Sigmoid colon (tissue), 7 donors: ENCODE results near the gene KRT17. TPM values are rescaled to one million over a fixed set of nuclear protein-coding genes. Genes with fewer than 3 reads are reported as not detected.

Experiments
- DNase-seq: peaks from one replicate; pipeline ENCODE4 v3.0.0-alpha.2; 2019
- H3K27ac ChIP-seq, 4 donors: fragments of 200-600 bp; sonication (generic); one replicate each; pipeline ENCODE4 v1.5.1; 2016 to 2019; ENCODE audit warnings: mild to moderate bottlenecking in 1 of 4
- H3K27me3 ChIP-seq, 3 donors: fragments of 200-600 bp; sonication (generic); one replicate each; pipeline ENCODE4 v1.5.1; 2019; ENCODE audit warnings: mild to moderate bottlenecking in 1 of 3
- H3K36me3 ChIP-seq, 4 donors: fragments of 200-600 bp; sonication (generic); one replicate each; pipeline ENCODE4 v1.5.1; 2016 to 2019
- H3K4me1 ChIP-seq, 4 donors: fragments of 200-600 bp; sonication (generic); one replicate each; pipeline ENCODE4 v1.5.1; 2017 to 2019
- H3K4me3 ChIP-seq, 4 donors: fragments of 200-600 bp; sonication (generic); one replicate each; pipeline ENCODE4 v1.5.1; 2017 to 2019; ENCODE audit warnings: mild to moderate bottlenecking in 2 of 4, moderate library complexity in 1 of 4
- H3K9me3 ChIP-seq, 4 donors: fragments of 200-600 bp in 3 of 4; sonication (generic) in 3 of 4; one replicate each; pipeline versions ENCODE4 v1.5.1 to v1.6.1; 2013 to 2019
- CTCF ChIP-seq, 4 experiments: fragments of 450-650 bp in 3 of 4; fragments of 200-600 bp in 1 of 4; IDR thresholded peaks; one replicate each; pipeline ENCODE4 v1.5.1; 2016 to 2019; ENCODE audit warnings: antibody characterized with exemption in 4 of 4, mild to moderate bottlenecking in 3 of 4, moderate library complexity in 2 of 4
- EP300 ChIP-seq, 4 donors: sonication (generic); formaldehyde crosslinking; IDR thresholded peaks; one replicate each; pipeline ENCODE4 v1.6.1; 2017; ENCODE audit warnings: antibody characterized with exemption in 4 of 4
- POLR2A ChIP-seq, 2 donors: fragments of 450-650 bp; IDR thresholded peaks; one replicate each; pipeline ENCODE4 v1.6.1; 2016; ENCODE audit warnings: antibody characterized with exemption in 2 of 2, mild to moderate bottlenecking in 2 of 2, moderate library complexity in 2 of 2
- POLR2AphosphoS5 ChIP-seq, 4 donors: sonication (generic); formaldehyde crosslinking; IDR thresholded peaks; one replicate each; pipeline ENCODE4 v1.6.1; 2017; ENCODE audit warnings: antibody characterized with exemption in 4 of 4
- WGBS, 2 donors: extraction: QIAGEN DNeasy Blood & Tissue Kit; methylation state at CpG; one replicate each; pipeline ENCODE4 v1.1.7; 2013; 5-methylcytosine and 5-hydroxymethylcytosine counted together
- intact Hi-C: fragments of 100-400 bp; cut with DNase I; formaldehyde crosslinking; loops from one replicate; pipeline ENCODE4 v1.15.1; 2023
- polyA plus RNA-seq, 3 donors: library from polyadenylated mRNA; stranded (reverse); fragments of 200-250 nt; gene quantifications; one replicate each; pipeline ENCODE4 v1.2.3, GENCODE V29; 2013
- total RNA-seq, 4 donors: library from RNA; depleted of rRNA; stranded (reverse); fragments of >200 nt; gene quantifications; one replicate each; pipeline ENCODE4 v1.1.0, GENCODE V29; 2016
- donor health status: healthy with polysubstance abuse.
- donor health status: Bipolar disorder and iron deficiency.
- donor health status: healthy.

KRT17 gene
- total and polyA plus RNA-seq, 7 donors, result 0.17 to 5.3 (median 1.2) TPM; not detected in 4

DNA sequence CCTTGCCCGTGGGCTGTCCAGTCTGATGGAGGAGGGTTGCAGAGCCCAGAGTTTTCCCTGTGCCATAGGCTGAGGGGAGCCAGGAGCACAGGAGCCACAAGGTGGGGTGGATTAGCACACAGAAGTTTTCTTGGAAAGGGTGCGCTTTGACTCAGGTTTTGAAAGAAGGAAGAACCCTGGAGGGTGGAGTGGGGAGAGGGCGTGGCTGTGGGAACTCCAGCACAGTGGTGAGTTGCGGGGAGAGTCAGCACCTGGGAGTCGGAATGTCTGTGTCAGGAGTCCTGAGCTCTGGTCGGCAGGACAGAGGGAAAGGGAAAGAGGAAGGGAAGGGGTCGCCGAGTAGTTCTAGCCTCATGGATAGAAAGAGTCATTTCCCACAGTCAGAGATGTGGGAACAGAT, 28.8 kb downstream of the KRT17 start:
- H3K4me1 ChIP-seq, result no peaks in the 10 kb centered on the region
- H3K36me3 ChIP-seq, result no peaks in the 10 kb centered on the region
- intact Hi-C loops, result no loop called here
- H3K9me3 ChIP-seq, result no peaks in the 10 kb centered on the region
- no peak for TF ChIP-seq POLR2AphosphoS5 (IDR thresholded peaks at IDR 0.05)
- WGBS, 2 donors, result 40 to 73% methylated on average over 8 of the region's 8 CpGs
- peaks cover 0 to 2% (median 0%) of the 10 kb centered on the region in 3 donors for H3K27me3 ChIP-seq
- no peak overlapping the region for H3K4me3 ChIP-seq
- H3K27ac ChIP-seq, result no peak overlapping the region
- DNase-seq, result peak; percentile 39

GRCh38 chr17:41594363-41594915, 29.9 kb downstream of the KRT17 start:
- H3K36me3 ChIP-seq, result no peaks in the 10 kb centered on the region
- 42 to 72% methylated on average over 3 of the region's 3 CpGs for WGBS, 2 donors
- H3K27ac ChIP-seq, result no peak overlapping the region
- no peak overlapping the region for H3K4me3 ChIP-seq
- intact Hi-C loops, result no loop called here
- TF ChIP-seq POLR2AphosphoS5 (IDR thresholded peaks at IDR 0.05) (no peak), CTCF (IDR thresholded peaks at IDR 0.05) (no peak)
- no peak for DNase-seq
- no peaks in the 10 kb centered on the region for H3K4me1 ChIP-seq
- no peaks in the 10 kb centered on the region for H3K9me3 ChIP-seq
- peaks cover 0 to 2% (median 0%) of the 10 kb centered on the region in 3 donors for H3K27me3 ChIP-seq

GRCh38 chr17:41593306-41593981, 30.9 kb downstream of the KRT17 start:
- intact Hi-C loops, result no loop called here
- Histone ChIP-seq H3K36me3 (no peaks in the 10 kb centered on the region), H3K9me3 (no peaks in the 10 kb centered on the region), H3K4me3 (no peak overlapping the region), H3K4me1 (no peaks in the 10 kb centered on the region), H3K27me3 (peaks cover 0 to 2% (median 0%) of the 10 kb centered on the region in 3 donors), H3K27ac (no peak overlapping the region)
- WGBS, 2 donors, result 50 to 69% methylated on average over 8 of the region's 8 CpGs
- no peak for TF ChIP-seq POLR2AphosphoS5 (IDR thresholded peaks at IDR 0.05)
- TF ChIP-seq POLR2A (IDR thresholded peaks at IDR 0.05), result no peak
- no peak for TF ChIP-seq CTCF (IDR thresholded peaks at IDR 0.05)
- TF ChIP-seq EP300 (IDR thresholded peaks at IDR 0.05), result no peak
- peak; percentile 43 for DNase-seq

GRCh38 chr17:41592601-41593305, 31.6 kb downstream of the KRT17 start:
- 83 to 84% methylated on average over 12 of the region's 12 CpGs for WGBS, 2 donors
- Histone ChIP-seq H3K36me3 (no peaks in the 10 kb centered on the region), H3K4me3 (no peak overlapping the region), H3K27me3 (peaks cover 0 to 2% (median 0%) of the 10 kb centered on the region in 3 donors), H3K4me1 (no peaks in the 10 kb centered on the region), H3K27ac (no peak overlapping the region), H3K9me3 (no peaks in the 10 kb centered on the region)
- peak; percentile 42 for DNase-seq
- intact Hi-C loops, result no loop called here
- TF ChIP-seq EP300 (IDR thresholded peaks at IDR 0.05) (no peak), CTCF (IDR thresholded peaks at IDR 0.05) (no peak), POLR2A (IDR thresholded peaks at IDR 0.05) (no peak), POLR2AphosphoS5 (IDR thresholded peaks at IDR 0.05) (no peak)

DNA sequence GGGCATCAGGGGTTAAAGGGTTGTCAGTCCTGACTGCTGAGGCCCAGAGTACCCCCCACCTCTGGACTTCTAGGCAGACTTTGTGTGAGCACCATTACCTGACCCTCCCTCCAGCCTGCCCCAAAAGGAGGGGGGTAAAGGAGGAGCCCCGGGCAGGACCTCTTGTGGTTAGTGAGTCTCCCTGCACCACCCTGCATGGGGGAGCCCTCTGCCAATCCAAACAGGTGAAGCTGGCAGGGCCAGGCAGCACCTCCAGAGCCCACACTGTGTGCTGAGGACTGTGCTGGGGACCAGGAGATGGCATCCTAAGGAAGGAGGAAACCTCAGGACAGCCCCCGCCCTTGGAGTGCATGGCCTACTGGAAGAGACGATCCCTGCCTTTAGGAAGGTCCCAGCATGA, 35.1 kb downstream of the KRT17 start:
- Histone ChIP-seq H3K4me1 (no peaks in the 10 kb centered on the region), H3K36me3 (no peaks in the 10 kb centered on the region), H3K9me3 (no peaks in the 10 kb centered on the region), H3K27ac (no peak overlapping the region), H3K27me3 (peaks cover 0 to 2% (median 0%) of the 10 kb centered on the region in 3 donors), H3K4me3 (no peak overlapping the region)
- intact Hi-C loops, result no loop called here
- 68 to 73% methylated on average over 3 of the region's 3 CpGs for WGBS, 2 donors
- peak; percentile 35 for DNase-seq
- TF ChIP-seq CTCF (IDR thresholded peaks at IDR 0.05) (no peak), POLR2A (IDR thresholded peaks at IDR 0.05) (no peak), EP300 (IDR thresholded peaks at IDR 0.05) (no peak), POLR2AphosphoS5 (IDR thresholded peaks at IDR 0.05) (no peak)
